ENCODE data around the gene SDK2.

Gene SDK2

DNA sequence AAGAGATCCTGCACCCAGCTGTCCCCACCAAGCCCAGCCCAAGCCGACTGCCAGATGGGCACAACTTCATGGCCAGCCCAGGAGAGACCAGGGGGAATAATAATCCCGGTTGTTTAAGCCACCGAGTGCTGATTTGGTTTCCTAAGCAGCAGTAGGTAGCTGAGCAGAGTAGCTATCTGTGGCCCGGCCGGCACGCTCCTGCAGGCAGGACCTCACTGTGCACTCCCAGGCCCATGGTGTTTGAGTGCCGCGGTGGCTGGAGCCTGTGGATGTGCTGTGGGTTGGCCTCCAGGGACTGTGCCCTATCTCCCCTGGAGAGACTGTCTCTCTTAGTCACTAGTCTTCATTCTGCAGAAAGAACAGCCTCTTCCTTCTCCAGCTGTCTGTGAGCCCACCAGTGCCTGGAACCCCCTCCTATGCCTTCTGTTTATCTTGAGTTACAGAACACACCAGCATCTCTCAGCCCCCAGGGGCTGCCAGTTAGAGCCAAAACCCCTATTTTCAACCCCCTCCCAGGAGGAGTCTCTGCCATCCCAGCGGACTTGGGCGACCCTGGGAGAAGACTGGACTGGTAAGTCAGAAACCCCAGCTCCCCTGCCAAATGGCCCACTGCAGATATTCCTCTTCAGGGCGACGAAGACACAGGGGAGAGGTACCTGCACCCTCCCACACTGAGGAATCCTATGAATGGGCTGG is 152.0 kb downstream of the SDK2 start:
- CTCF ChIA-PET: no interaction called here

GRCh38 chr17:73491648-73492047 is 152.6 kb downstream of the SDK2 start:
- CTCF ChIA-PET: no interaction called here
- POLR2A ChIA-PET: no interaction called here

More for the DNA sequence above, 152.0 kb downstream of the SDK2 start:
- POLR2A ChIA-PET: no interaction called here
- TF ChIP-seq HDGF (IDR thresholded peaks at IDR 0.05; ENCODE audit: borderline replicate concordance): no peak
- no peak for TF ChIP-seq FOXK2 (IDR thresholded peaks at IDR 0.05)
- TF ChIP-seq LEF1 (IDR thresholded peaks at IDR 0.05; ENCODE audit: borderline replicate concordance): no peak
- TF ChIP-seq ZNF384 (IDR thresholded peaks at IDR 0.05): no peak
- TF ChIP-seq ARNT (IDR thresholded peaks at IDR 0.05): no peak
- no peak for TF ChIP-seq BHLHE40 (IDR thresholded peaks at IDR 0.05; ENCODE audit: borderline replicate concordance)
- TF ChIP-seq L3MBTL2 (conservative IDR thresholded peaks at IDR 0.05): no peak
- TF ChIP-seq, protein P1, sequence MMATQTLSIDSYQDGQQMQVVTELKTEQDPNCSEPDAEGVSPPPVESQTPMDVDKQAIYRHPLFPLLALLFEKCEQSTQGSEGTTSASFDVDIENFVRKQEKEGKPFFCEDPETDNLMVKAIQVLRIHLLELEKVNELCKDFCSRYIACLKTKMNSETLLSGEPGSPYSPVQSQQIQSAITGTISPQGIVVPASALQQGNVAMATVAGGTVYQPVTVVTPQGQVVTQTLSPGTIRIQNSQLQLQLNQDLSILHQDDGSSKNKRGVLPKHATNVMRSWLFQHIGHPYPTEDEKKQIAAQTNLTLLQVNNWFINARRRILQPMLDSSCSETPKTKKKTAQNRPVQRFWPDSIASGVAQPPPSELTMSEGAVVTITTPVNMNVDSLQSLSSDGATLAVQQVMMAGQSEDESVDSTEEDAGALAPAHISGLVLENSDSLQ (IDR thresholded peaks at IDR 0.05): no peak
- TF ChIP-seq SUZ12 (IDR thresholded peaks at IDR 0.05): no peak
- TF ChIP-seq CTBP1 (IDR thresholded peaks at IDR 0.05; ENCODE audit: borderline replicate concordance): no peak
- no peak for TF ChIP-seq SP1 (IDR thresholded peaks at IDR 0.05)
- TF ChIP-seq NFRKB (IDR thresholded peaks at IDR 0.05): no peak
- TF ChIP-seq FOXA1 (IDR thresholded peaks at IDR 0.05): no peak
- no peak for DNase-seq (ENCODE audit: extremely low spot score)

GRCh38 chr17:73490851-73491250 is 153.4 kb downstream of the SDK2 start:
- TF ChIP-seq FOXM1 (IDR thresholded peaks at IDR 0.05; ENCODE audit: borderline replicate concordance) (no peak), SUZ12 (IDR thresholded peaks at IDR 0.05) (no peak), ELF4 (IDR thresholded peaks at IDR 0.05) (no peak), HDGF (IDR thresholded peaks at IDR 0.05; ENCODE audit: borderline replicate concordance) (no peak), ZNF384 (IDR thresholded peaks at IDR 0.05) (no peak), LEF1 (IDR thresholded peaks at IDR 0.05; ENCODE audit: borderline replicate concordance) (no peak), SP1 (IDR thresholded peaks at IDR 0.05) (no peak)
- DNase-seq (ENCODE audit: extremely low spot score): no peak
- CTCF ChIA-PET: no interaction called here
- POLR2A ChIA-PET: no interaction called here

More at GRCh38 chr17:73491648-73492047, 152.6 kb downstream of the SDK2 start:
- TF ChIP-seq CTBP1 (IDR thresholded peaks at IDR 0.05; ENCODE audit: borderline replicate concordance) (no peak), ARNT (IDR thresholded peaks at IDR 0.05) (no peak), LEF1 (IDR thresholded peaks at IDR 0.05; ENCODE audit: borderline replicate concordance) (no peak), BHLHE40 (IDR thresholded peaks at IDR 0.05; ENCODE audit: borderline replicate concordance) (no peak), ZNF384 (IDR thresholded peaks at IDR 0.05) (no peak)
- TF ChIP-seq, protein P1 (IDR thresholded peaks at IDR 0.05): no peak
- DNase-seq (ENCODE audit: extremely low spot score): no peak

- POLR2A ChIA-PET: no interaction called here
- no peak for TF ChIP-seq NFRKB (IDR thresholded peaks at IDR 0.05)
- TF ChIP-seq FOXA1 (IDR thresholded peaks at IDR 0.05): no peak
- TF ChIP-seq, protein P1 (IDR thresholded peaks at IDR 0.05): no peak
- TF ChIP-seq FOXK2 (IDR thresholded peaks at IDR 0.05): no peak
- no peak for TF ChIP-seq HDGF (IDR thresholded peaks at IDR 0.05; ENCODE audit: borderline replicate concordance)
- no peak for TF ChIP-seq SP1 (IDR thresholded peaks at IDR 0.05)
- CTCF ChIA-PET: no interaction called here
Observed at GRCh38 chr17:73489991-73490390, 154.3 kb downstream of the SDK2 start.

DNA sequence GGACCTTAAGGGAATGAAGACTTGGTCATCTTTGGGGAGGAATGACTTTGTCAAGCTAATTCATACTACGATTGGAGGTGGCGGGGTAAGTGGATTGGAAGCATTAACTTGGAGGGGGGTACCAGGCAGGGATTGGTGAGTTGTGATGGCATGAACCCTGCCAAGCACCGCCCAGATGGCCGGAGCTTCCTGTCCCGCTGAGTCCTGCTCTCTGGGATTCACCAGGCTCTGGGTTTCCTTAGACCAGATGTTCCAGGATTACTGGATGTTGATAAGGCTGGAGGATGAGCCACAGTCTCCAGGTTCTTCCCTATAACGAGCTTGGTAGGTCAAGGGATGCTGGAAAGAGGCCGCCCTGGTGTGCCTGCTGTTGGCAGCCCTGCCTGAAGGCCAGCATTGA is 154.9 kb downstream of the SDK2 start:
- CTCF ChIA-PET: no interaction called here
- POLR2A ChIA-PET: no interaction called here
- TF ChIP-seq FOXK2 (IDR thresholded peaks at IDR 0.05) (no peak), ELF4 (IDR thresholded peaks at IDR 0.05) (no peak), SP1 (IDR thresholded peaks at IDR 0.05) (no peak), NFRKB (IDR thresholded peaks at IDR 0.05) (no peak), L3MBTL2 (conservative IDR thresholded peaks at IDR 0.05) (no peak), BHLHE40 (IDR thresholded peaks at IDR 0.05; ENCODE audit: borderline replicate concordance) (no peak), TARDBP (IDR thresholded peaks at IDR 0.05) (no peak), ARNT (IDR thresholded peaks at IDR 0.05) (no peak), FOXA1 (IDR thresholded peaks at IDR 0.05) (no peak), SUZ12 (IDR thresholded peaks at IDR 0.05) (no peak), FOXM1 (IDR thresholded peaks at IDR 0.05; ENCODE audit: borderline replicate concordance) (no peak), HDGF (IDR thresholded peaks at IDR 0.05; ENCODE audit: borderline replicate concordance) (no peak), LEF1 (IDR thresholded peaks at IDR 0.05; ENCODE audit: borderline replicate concordance) (no peak), CTBP1 (IDR thresholded peaks at IDR 0.05; ENCODE audit: borderline replicate concordance) (no peak)
- TF ChIP-seq, protein P1 (IDR thresholded peaks at IDR 0.05): no peak
- DNase-seq (ENCODE audit: extremely low spot score): no peak

More at GRCh38 chr17:73489991-73490390, 154.3 kb downstream of the SDK2 start:
- no peak for DNase-seq (ENCODE audit: extremely low spot score)

GRCh38 chr17:73485130-73485529 is 159.1 kb downstream of the SDK2 start:
- TF ChIP-seq BHLHE40 (IDR thresholded peaks at IDR 0.05; ENCODE audit: borderline replicate concordance) (no peak), L3MBTL2 (conservative IDR thresholded peaks at IDR 0.05) (no peak), FOXM1 (IDR thresholded peaks at IDR 0.05; ENCODE audit: borderline replicate concordance) (no peak), ARNT (IDR thresholded peaks at IDR 0.05) (no peak), HDGF (IDR thresholded peaks at IDR 0.05; ENCODE audit: borderline replicate concordance) (no peak), FOXK2 (IDR thresholded peaks at IDR 0.05) (no peak), SP1 (IDR thresholded peaks at IDR 0.05) (no peak), SUZ12 (IDR thresholded peaks at IDR 0.05) (no peak), ELF4 (IDR thresholded peaks at IDR 0.05) (no peak), FOXA1 (IDR thresholded peaks at IDR 0.05) (no peak), TARDBP (IDR thresholded peaks at IDR 0.05) (no peak), LEF1 (IDR thresholded peaks at IDR 0.05; ENCODE audit: borderline replicate concordance) (no peak), NFRKB (IDR thresholded peaks at IDR 0.05) (no peak), CTBP1 (IDR thresholded peaks at IDR 0.05; ENCODE audit: borderline replicate concordance) (no peak), ZNF384 (IDR thresholded peaks at IDR 0.05) (no peak)
- TF ChIP-seq, protein P1 (IDR thresholded peaks at IDR 0.05): no peak
- POLR2A ChIA-PET: no interaction called here

More at GRCh38 chr17:73485130-73485529, 159.1 kb downstream of the SDK2 start:
- no peak for DNase-seq (ENCODE audit: extremely low spot score)
- CTCF ChIA-PET: no interaction called here
